GM19455 (cell line): ENCODE measurements around the gene GOLGA8B.
"Not testable (repeated sequence)": the region's sequence is repeated elsewhere in the genome, so short reads cannot be mapped to it uniquely, and the experiment has no call there.

Experiments
- ATAC-seq: cut with Tn5 transposase; IDR thresholded peaks from one replicate; pipeline ENCODE4 v1.9.1; 2021; ENCODE audit not compliant: unreplicated experiment

Gene GOLGA8B, protein sequence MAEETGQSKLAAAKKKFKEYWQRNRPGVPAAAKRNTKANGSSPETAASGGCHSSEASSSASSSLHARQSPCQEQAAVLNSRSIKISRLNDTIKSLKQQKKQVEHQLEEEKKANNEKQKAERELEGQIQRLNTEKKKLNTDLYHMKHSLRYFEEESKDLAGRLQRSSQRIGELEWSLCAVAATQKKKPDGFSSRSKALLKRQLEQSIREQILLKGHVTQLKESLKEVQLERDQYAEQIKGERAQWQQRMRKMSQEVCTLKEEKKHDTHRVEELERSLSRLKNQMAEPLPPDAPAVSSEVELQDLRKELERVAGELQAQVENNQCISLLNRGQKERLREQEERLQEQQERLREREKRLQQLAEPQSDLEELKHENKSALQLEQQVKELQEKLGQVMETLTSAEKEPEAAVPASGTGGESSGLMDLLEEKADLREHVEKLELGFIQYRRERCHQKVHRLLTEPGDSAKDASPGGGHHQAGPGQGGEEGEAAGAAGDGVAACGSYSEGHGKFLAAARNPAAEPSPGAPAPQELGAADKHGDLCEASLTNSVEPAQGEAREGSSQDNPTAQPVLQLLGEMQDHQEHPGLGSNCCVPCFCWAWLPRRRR

DNA sequence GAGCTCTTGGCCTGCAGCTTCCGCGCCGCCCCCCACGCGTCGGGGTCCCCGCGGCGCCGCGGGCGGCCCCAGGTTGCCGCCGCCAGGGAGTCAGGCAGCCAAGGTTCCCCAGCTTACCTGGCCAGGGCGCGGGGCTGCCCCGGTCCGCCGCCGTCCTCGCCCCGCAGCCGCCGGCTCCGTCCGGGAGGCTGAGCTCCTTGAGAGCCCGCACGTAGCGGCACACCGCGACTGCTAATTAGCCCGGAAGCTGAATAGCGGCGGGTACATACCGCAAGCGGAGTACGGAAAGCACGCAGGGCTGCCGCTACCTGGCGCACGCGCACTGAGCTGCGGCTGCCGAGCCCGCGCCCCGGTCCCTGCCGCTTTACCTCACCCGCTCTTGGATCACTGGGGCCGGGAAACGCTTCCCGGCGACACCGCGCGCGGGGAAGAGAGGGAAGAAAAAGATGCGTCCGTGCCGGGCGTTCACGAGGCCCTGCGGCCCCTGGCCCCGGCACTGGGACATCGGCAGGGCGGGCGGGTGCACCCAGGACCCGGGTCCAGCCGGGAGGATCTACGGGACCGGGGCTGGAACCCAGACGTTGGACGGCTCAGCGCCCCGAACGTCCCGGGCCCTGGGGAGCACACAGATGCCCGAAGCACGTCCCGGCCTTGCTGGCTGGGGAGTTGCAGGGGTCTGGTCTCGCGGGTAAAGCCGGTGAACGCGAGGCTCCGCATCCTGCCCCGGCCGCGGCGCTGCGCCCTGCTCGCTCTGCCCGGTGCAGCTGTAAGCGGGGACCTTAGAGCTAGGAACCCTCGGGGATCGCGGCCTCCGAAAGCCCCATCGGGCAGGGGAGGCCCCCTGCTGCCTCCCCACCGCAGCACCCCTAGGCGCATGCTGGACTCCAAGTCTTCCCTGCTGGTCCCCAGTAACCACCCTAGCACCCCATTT, at the start of gene GOLGA8B:
TSS of gene GOLGA8B (minus strand) at position 253 of the 931 bp plus-strand sequence. CDS start 47,739 bp downstream, outside the sequence.
- ATAC-seq, result peak; percentile 68

DNA sequence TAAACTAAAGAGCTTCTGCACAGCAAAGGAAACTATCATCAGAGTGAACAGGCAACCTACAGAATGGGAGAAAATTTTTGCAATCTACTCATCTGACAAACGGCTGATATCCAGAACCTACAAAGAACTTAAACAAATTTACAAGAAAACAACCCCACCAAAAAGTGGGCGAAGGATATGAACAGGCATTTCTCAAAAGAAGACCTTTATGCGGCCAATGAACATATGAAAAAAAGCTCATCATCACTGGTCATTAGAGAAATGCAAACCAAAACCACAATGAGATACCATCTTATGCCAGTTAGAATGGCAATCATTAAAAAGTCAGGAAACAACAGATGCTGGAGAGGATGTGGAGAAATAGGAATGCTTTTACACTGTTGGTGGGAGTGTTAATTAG, 49.7 kb upstream of the GOLGA8B start:
- ATAC-seq, result not testable (repeated sequence)

DNA sequence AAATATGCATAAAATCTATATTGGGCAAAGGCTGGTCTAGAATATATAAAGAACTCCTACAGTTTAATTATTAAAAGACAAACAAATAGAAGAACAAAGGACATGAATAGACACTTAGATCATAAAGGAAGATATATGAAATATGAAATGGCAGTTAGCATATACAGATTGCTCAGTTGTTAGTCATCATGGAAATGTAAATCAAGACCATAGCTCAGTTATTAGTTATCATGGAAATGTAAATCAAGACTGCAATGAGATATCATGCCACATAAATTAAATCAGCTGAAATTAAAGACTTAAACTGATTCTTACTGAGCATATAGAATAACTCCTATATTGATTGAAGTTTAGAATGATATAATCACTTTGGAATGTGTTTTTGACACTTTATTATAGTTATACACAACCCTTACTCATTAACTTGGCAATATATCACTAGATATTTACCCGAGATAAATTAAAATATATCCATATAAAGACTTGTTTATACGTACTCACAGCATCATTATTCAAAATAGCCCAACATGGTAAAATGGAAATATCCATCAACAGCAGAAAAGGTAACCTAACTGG, 45.2 kb upstream of the GOLGA8B start:
- no peak for ATAC-seq

DNA sequence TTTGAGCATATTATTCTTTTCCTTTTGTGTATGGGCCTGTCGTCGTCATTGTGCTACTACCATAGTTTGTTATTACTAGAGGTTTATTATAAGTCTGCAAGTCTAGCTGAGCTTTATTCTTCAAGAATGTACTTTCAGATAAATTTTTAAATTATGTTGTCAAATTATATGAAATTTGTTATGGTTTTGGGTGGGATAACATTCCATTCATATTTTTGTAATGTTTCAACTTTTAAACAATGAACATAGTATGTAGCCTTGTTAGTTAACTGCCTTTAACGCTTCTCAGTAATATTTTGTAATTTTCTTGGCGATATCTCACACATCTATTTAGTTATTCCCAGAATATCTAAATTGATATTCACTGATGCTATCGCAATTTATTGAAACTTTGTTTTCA, 41.6 kb upstream of the GOLGA8B start:
- no peak for ATAC-seq

DNA sequence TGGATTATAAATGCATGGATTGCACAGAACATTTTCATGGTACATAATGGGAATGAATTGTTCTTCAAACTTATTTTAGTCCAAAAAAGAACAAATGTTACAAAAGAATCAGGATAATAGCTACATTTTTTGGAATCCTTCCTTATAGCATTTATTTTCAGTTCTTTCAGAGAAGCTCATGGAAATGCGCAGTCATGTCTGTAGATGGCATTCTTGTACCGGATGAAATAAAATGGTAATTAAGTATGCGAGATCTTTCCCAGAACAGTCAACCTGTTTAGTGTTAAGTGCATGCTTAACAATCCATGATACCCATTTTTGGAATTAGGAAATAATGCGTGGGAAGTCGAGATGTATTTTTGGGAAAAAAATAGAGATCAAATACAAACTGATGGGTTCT, 38.2 kb upstream of the GOLGA8B start:
- no peak for ATAC-seq

DNA sequence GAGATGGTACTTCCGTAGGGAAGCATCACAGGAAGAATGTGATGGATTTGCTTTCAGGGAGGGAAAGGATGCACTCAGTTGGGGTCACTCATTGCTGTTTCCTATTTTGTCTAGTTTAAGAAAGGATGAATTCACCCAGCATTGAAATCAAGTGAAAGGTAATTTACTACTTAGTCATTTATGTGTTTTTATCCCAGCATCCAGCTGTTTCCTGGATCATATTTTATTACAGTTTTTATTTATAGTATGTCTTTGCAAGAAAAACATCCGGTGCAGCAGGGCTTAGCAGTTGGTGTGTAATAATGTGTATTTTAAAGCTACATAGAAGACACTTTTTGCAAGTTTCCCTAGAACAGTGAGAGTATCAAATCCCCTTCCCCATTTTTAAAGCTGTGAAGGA, 37.4 kb upstream of the GOLGA8B start:
- no peak for ATAC-seq

DNA sequence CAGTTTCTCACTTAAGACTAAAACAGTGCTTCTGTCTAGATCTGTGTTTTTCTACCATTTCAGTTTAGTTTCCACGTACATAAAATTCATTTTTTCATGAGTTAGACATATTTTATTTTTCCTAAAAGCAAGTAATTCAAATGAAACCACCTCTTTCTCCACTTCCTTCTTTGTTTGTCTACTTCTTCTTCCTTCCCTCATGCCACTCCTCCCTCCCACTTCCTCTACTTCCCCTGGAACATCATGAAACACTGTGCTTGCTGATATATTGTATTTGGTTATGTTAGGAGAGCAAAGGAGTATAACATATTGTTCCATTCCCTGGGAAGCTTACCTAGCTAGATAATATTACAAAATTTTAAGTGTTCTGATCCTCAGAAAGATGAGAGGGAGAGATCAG, 36.7 kb upstream of the GOLGA8B start:
- ATAC-seq, result no peak

DNA sequence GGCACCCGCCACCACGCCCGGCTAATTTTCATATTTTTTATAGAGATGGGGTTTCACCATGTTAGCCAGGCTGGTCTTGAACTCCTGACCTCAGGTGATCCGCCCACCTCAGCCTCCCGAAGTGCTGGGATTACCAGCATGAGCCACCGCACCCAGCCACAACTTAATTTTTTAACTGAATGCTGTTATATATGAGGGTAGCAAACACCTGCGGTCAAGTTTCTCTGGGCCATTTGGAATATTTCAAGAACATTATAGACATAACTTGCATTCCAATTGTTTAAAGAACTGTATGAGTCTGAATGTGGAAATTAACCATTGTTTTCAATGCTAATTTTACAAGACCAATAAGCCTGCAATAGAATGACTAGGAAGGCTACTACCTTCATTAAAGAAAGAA, 35.7 kb upstream of the GOLGA8B start:
- no peak for ATAC-seq

DNA sequence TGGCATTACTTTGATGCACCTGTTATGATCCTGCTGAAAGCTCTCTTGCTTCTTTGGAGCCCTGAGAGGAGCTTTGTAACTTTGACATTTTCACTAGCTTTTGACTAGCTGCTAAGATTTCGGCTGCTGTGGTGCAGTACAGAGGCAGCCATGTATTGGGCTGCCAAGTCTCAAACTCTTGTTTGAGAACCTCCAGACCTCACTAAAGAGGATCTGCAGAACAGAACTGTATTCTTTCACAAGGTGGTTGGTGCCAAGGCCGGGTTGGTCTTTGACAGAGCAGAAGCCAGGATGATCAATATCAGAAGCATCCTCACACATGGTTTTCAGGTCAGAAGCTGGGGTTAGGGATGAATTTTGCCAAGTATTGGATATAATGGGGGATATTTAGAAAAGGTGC, 34.6 kb upstream of the GOLGA8B start:
- no peak for ATAC-seq

DNA sequence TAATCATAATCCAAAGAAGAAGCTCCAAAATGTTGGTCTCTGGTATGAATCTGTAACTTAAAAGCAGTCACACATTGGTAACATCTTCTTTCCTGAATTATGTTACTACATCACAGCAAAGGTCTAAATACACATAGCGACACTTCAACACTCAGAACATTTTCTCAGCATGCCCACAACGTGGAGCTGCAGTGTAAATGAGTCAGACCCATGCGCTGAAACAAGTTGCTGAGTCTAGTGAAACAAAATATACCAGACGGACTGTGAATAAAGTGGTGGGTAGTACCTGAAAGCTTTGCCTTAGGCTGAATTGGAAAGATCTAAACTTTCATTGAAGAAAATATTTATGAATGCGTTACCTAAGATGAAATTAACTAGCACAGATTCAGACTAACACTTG, 33.2 kb upstream of the GOLGA8B start:
- ATAC-seq, result no peak

DNA sequence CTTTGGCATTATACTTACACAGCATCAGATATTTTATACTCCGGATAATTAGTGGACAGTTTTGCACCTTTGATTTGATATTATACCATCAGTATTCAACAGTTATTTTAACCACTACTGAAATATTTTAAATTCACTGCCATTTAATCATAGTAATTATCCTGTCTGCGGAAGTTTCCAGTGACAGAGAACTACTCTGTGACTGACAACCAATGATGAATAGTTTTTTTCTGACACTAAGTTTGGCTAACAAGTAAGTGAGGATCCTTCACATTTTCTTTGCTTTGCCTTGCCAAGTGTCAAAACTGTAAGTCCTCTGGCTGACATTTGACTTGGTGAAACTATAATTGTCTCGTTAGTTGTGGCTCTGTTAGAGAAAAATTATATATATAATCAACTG, 30.5 kb upstream of the GOLGA8B start:
- ATAC-seq, result no peak

DNA sequence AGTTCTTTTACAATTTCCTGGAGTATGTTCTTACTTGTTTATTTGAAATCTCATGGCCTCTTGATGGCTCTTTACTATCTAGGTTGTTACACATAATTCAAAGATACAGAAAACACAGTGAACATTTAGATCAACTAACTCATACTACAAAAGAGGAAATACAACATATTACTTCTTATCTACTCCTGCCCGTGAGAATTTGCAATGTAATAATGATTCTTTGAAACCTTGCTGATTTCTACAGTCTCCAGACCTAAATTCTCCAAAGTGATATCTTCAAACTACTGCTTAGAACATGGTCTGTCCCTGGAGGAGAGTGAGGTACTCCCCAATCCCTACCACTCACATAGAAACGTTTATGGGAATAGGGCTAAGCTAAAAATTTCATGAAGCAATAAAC, 29.9 kb upstream of the GOLGA8B start:
- ATAC-seq, result no peak

DNA sequence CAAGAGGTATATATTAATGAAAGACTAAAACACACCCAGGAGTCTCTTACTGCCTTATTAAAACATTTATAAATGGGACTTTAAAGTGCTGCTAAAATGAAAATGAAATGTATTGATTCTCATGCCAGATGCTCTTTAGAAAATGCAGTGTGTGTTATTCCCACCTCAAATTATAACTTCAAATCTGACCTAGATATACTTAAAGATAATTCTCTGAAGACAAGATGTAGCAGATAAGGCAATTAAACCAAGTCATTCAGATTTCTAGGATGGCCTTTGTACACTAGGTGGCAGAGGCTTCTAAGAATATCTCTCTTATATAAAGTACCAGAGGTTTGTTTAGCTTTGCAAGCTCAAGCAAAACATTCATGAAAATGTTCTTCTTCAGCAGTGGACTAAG, 26.9 kb upstream of the GOLGA8B start:
- no peak for ATAC-seq

DNA sequence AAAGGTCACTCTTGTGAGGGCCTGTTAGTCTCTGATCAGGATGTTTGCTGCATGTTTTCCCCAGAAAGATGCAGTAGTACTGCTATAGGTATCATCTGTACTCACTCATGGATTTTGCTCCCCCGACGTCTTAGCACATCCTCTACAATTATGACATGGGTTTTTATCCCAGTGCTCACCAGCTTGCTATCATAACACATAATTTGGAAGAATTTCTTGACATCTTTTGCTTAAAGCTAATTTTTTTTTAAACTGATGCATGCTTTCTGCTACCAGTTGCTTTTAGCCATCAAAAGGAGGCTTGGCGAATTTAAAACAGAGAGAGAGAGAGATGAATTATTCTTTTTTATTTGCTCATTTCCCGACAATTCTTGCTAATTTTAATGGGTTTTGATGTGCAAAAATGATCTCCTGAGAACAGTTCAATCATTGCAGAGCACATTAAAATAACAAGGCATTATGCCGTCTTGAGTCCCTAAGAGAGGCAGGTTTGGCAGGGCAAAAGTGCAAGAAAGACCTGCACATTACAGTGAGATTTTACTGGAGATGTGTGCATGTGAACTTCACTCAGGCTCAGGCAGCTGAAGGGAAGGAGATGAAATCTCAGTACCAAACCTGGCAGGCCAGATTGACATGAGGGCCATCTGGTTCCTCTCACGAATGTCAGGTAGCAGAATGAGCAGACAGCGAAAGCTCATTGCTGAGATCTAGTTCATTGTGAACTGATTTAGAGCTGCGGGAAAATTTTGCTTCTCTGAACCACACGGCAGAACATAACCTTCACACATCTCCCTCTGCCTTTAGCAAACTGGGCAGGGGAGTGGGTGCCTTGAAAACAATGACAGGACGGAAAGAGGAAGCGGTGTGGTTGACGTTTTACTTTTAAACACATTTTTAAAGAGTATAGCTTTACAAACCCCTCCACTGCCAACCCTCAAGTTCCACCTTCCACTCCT, 25.9 kb upstream of the GOLGA8B start:
- no peak for ATAC-seq

DNA sequence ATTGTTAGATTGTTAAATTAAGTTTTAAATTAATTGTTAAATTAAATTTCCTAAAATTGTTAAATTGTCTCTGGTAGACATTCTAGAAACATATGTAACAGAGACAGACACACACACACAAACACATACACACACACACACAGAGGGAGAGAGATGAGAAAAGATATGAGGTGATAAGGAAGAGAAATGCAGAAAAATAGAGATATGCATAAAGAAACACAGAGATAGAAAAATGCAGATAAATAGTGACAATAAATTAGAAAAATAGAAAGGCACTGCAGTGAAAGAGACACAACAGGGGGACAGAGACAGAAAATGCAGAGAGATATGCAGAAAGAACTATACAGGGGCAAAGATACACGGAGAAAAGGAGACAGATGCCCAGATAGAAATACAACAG, 25.1 kb upstream of the GOLGA8B start:
- ATAC-seq, result no peak

DNA sequence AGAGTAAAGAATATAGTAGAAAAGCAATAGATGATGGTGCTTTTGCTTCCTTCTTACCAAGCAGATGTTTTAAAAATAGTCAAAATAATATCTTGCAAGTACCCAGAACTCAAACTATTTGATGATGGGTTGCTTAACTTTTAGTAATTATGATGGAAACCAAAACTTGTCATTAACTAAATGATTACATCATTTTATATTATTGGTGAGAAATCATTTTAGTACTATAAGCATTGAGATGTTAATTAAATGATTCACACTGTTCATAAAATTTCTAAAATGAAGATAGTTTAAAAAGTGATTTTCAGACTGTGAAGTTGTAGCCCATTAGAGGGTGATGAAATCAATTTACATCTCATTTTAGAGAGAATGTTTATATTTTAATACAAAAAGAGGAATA, 24.4 kb upstream of the GOLGA8B start:
- ATAC-seq, result no peak

DNA sequence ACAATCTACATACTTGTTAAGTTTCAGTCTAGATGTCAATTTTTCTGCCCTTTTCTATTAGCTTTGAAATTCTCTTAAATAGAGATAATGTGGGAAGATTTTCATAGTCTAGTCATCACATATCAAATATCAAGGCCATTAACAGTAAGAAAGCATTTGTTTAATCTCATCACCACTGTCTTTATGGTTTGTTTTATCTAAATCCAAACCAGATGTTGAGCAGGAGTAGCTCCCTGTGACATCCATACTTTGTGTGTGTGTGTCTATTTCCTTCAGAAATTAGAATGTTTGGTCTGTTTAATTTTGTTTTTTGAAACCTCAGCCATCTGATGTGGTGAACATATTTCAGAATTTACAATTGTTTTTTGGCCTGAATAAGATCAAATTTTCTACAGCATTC, 23.1 kb upstream of the GOLGA8B start:
- ATAC-seq, result no peak

DNA sequence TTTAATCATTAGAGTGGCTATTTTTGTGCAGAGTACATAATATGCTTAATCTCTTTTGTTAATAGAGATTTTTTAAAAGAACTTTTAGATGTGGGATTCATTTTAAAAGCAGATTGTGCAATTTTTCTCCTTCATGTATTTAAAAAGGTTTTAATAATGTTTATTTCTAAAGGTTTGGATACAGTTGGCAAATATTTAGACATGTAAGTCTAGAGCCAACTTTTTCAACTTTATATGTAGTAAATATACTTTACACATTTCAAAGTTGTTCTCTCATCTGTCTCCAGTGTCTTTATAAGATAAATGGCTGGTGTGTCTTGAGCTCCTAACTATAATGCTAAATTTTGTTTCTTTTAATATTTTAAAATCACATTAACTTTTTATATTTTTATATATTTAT, 22.7 kb upstream of the GOLGA8B start:
- ATAC-seq, result no peak

DNA sequence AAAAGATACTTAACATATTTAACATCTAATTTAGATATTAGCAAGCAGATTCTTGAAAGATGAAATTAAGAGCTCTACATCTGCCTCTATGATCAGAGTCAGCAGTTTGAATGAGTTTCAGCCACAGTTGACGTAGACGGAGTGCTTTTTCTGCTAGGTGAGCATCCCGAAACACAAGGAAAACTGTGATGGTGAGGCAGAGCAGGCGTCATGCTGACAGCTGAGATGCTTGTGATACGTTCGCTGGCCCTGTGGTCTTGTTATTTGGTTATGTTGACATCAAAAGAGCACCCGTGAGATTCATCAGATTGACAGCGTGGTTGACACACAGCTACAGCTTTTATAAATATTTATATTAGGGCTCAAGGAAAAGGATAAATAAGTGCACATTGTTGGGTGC, 19.6 kb upstream of the GOLGA8B start:
- ATAC-seq, result no peak

DNA sequence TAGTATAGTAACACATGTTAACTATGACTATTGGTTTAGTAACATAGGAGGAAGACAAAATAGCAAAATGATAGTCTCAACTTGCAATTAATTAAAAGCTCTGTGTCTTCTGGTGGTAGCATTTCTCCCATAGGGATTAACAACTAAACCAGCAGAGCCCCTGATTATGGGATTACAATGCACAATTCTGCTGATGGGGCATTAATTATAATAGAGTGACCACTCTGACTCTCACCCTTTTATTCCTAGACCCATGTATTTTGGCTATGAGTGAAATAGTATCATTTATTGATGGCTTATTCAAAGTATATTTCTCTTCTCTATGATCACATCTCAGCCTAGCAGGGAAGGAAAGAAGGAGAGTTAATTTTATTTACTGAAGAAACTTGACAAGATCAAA, 17.5 kb upstream of the GOLGA8B start:
- no peak for ATAC-seq
